HG03460 (cell line): ENCODE data around the gene NOX3.

Source experiments
- ATAC-seq: cut with Tn5 transposase; IDR thresholded peaks from one replicate; pipeline ENCODE4 v1.9.1; 2021; ENCODE audit not compliant: unreplicated experiment

The NOX3 gene

GRCh38 chr6:155436981-155437749 lies 18.5 kb downstream of the NOX3 start:
- no peak for ATAC-seq

- ATAC-seq = no peak
Observed at GRCh38 chr6:155434829-155435423, 20.7 kb downstream of the NOX3 start.

GRCh38 chr6:155434096-155434495 lies 21.5 kb downstream of the NOX3 start:
- ATAC-seq = no peak

GRCh38 chr6:155432293-155432692 lies 23.3 kb downstream of the NOX3 start:
- ATAC-seq = no peak

- no peak for ATAC-seq
Observed at GRCh38 chr6:155429321-155429893, 26.2 kb downstream of the NOX3 start.

- ATAC-seq = no peak
Observed at GRCh38 chr6:155426408-155426945, 29.2 kb downstream of the NOX3 start.

- ATAC-seq = no peak
Observed at GRCh38 chr6:155424181-155424580, 31.5 kb downstream of the NOX3 start.

- ATAC-seq = no peak
Observed at GRCh38 chr6:155422635-155423034, 33.0 kb downstream of the NOX3 start.

GRCh38 chr6:155420492-155420891 lies 35.1 kb downstream of the NOX3 start:
- no peak for ATAC-seq

- ATAC-seq = no peak
Observed at GRCh38 chr6:155419161-155419560, 36.5 kb downstream of the NOX3 start.

GRCh38 chr6:155418017-155418761 lies 37.5 kb downstream of the NOX3 start:
- peak; percentile 54 for ATAC-seq

GRCh38 chr6:155417454-155417853 lies 38.2 kb downstream of the NOX3 start:
- ATAC-seq = no peak

GRCh38 chr6:155415953-155416352 lies 39.7 kb downstream of the NOX3 start:
- ATAC-seq = no peak

GRCh38 chr6:155414049-155414448 lies 41.6 kb downstream of the NOX3 start:
- no peak for ATAC-seq

GRCh38 chr6:155412335-155412734 lies 43.3 kb downstream of the NOX3 start:
- no peak for ATAC-seq

- no peak for ATAC-seq
Observed at GRCh38 chr6:155411154-155412052, 44.2 kb downstream of the NOX3 start.

- no peak for ATAC-seq
Observed at GRCh38 chr6:155409391-155409790, 46.2 kb downstream of the NOX3 start.

- ATAC-seq = no peak
Observed at GRCh38 chr6:155408981-155409380, 46.7 kb downstream of the NOX3 start.

GRCh38 chr6:155408231-155408630 lies 47.4 kb downstream of the NOX3 start:
- no peak for ATAC-seq

GRCh38 chr6:155406801-155407200 lies 48.8 kb downstream of the NOX3 start:
- no peak for ATAC-seq
